HG03565 (cell line): Measurements from ENCODE around the gene RNF2.

Experiments
- ATAC-seq: cut with Tn5 transposase; IDR thresholded peaks from one replicate; pipeline ENCODE4 v1.9.1; 2021; ENCODE audit warnings: mild to moderate bottlenecking, moderate library complexity; ENCODE audit not compliant: unreplicated experiment

RNF2 gene

DNA sequence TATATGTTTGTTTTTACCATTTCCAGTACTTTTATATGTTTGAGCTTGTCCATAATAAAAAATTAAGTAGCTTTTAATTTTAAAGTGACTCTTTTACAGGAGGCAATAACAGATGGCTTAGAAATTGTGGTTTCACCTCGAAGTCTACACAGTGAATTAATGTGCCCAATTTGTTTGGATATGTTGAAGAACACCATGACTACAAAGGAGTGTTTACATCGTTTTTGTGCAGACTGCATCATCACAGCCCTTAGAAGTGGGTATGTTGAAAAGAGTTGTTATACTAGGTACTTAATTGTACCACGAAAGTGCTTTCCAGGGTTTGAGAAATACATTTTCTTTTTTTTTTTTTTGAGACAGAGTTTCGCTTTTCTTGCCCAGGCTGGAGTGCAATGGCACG lies 46.1 kb downstream of the RNF2 start:
- no peak for ATAC-seq

DNA sequence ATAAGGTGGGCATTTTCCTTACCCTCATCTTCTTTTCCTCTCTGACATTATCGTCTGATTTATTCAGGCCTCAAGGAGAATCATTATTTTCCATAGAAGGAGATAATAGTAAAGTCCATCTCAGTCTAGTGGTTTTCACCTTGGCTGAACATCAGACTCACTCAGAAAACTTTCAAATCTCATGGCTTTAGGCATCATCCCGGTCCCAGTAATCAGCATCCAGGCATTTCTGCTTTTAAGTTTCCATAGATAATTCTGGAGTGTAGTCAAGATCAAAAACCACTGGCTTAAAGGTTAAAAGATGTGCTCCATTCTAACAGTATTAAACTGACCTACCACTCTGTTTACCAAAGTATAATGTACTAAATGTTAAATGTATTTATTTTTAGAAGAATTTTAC lies 49.4 kb downstream of the RNF2 start:
- ATAC-seq, result no peak

GRCh38 chr1:185096531-185096930 lies 51.2 kb downstream of the RNF2 start:
- no peak for ATAC-seq

DNA sequence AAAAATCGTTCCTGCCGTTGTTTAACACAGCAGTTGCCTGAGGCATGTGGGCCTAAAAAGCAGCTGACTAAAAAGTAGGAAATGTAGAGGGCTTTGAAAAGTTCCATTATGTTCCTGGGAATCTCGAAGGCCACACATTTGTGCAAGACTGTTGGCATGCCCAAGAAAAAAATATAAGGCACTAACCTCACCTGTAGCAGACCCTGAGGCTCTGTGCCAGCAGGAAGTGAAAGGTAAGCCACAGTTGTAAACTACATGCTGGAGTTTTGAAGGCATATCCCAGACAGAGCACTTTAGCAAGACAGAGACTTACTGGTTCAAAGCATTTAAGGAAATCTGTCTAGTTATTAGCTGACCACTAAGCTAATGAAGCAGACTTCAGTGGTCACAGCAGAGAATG lies 58.7 kb downstream of the RNF2 start:
- no peak for ATAC-seq

DNA sequence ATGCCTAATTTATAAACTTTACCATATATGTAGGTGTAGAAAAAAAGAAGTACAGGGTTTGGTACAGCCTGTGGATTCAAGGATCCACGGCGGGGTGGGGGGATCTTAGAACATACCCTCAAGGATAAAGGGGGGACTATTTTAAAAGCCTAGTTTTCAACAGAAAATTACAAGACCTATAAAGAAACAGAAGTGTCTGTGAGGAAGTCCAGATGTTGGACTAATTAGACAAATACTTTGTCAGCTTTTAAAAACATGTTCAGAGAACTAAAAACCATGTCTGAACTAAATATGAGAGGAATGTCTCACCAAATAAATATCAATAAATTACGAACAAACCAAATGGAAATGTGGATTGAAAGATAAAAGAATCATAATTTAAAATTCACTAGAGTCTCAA lies 59.8 kb downstream of the RNF2 start:
- no peak for ATAC-seq

- ATAC-seq, result no peak
Measured at GRCh38 chr1:185108321-185108720, 63.0 kb downstream of the RNF2 start.

- no peak for ATAC-seq
Measured at GRCh38 chr1:185110145-185110544, 64.8 kb downstream of the RNF2 start.

DNA sequence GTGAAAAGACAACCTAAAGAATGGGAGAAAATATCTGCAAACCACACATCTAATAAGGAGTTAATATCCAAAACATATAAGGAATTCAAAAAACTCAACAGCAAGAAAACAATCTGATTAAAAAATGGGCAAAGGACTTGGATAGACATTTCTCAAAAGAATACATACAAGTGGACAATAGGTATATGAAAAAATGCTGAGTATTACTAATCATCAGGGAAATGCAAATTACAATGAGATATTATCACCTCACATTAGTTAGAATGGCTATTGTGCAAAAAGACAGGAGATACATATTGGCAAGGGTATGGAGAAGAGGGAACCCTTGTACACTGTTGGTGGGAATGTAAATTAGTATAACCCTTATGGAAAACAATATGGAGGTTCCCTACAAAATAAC lies 66.5 kb downstream of the RNF2 start:
- ATAC-seq, result no peak

- ATAC-seq, result no peak
Measured at GRCh38 chr1:185112356-185112755, 67.0 kb downstream of the RNF2 start.

GRCh38 chr1:185129708-185130107 lies 84.3 kb downstream of the RNF2 start:
- no peak for ATAC-seq

- no peak for ATAC-seq
Measured at GRCh38 chr1:185132534-185132933, 87.2 kb downstream of the RNF2 start.

DNA sequence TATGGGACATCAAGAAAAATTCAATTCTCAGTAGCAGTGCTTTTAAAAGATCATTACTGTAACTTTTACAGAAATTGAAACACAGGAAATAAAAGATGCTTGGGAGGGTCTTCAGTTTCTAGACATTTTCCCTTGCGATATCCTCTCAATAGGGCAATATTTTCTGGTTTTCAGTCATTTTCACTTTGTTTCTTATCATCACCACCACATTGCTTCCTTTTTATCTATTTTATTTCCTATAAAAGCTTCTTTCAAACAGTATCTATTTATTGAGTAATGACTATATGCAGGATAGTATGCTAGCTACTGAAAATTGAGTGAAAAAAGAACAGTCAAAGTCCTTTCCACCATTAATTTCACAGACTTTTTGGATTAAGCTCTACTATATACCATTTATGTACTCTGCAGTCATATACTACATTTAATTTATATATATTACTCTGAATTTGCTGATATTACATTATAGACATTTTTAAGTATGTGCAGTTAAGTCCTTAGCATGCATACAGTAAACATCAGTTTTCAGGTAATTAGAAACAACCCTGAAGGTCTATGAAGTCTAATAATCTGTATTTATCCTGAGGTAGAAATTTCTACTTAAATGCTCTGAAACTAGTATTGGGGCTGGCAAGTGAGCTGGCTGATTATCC lies 92.7 kb downstream of the RNF2 start:
- ATAC-seq, result no peak

DNA sequence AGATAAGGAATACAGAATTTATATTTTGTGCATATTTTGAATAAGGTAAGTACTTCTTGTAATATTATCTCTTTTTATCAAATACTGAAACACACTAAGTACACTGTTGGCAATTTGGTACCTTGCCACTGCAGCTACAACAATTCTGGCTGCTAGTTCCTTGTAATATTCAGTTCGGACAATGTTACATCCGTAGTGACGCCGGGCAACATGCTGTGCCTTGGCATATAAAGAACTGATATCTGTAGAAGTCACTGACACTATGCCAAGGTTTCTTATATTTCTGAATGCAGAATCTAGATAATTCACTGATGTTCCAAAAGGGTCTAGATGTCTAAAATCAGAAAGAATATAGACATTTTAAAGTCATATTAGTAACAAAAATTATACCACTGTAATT lies 93.9 kb downstream of the RNF2 start:
- ATAC-seq, result no peak

DNA sequence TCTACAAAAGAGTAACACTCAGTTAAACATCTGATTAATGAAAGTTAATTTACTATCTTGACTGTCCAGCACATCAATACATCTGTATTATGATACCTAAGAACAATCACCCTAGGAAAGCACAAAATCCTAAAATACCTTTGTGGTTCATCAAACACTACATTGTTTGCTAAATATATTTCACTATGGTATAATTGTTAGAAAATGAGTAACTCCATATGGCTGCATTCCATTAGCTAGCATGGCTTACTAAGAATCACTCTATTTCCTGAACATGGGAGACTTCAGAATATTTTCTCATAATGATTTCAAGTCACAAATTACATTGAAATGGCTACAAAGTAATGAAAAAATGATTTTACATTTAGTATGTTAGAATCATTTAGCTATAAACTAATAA lies 98.9 kb downstream of the RNF2 start:
- no peak for ATAC-seq

DNA sequence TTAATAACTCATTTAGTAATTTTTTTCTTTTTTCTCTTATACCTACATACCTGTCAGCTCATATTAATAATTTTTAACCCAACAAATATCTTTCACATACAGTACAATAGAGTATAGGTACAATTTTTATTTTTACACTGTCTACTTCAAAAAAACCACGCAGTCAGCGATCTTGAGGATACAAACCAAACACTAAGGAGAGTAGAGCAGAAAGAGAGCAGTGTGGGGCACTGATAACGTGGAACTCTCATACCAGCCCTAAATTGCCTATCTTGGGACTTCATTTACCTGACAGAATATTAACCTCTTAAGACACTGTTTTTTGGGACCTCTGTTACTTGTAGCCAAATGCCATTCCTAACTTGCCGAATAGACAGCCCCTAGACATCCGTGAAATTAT lies 105.9 kb downstream of the RNF2 start:
- ATAC-seq, result no peak
